ENCODE measurements around the gene ATP9A. TPM values are rescaled to one million over a fixed set of nuclear protein-coding genes. Genes with fewer than 3 reads are reported as not detected.
"Not testable (repeated sequence)": the region's sequence is repeated elsewhere in the genome, so short reads cannot be mapped to it uniquely, and the experiment has no call there.

The ATP9A gene
- total RNA-seq, 2 experiments from 2014 or later, result 0.11 to 0.19 TPM

GRCh38 chr20:51687630-51688029, 80.6 kb downstream of the ATP9A start:
- H3K27me3 ChIP-seq (ENCODE audit: control insufficient read depth in 1 of 2, insufficient read depth in 2 of 2, low read length in 2 of 2), result no peaks in the 10 kb centered on the region
- no peaks in the 10 kb centered on the region for H3K36me3 Mint-ChIP-seq (ENCODE audit: low read depth)
- H3K36me3 ChIP-seq (ENCODE audit: insufficient read depth, low read length), result no peaks in the 10 kb centered on the region
- TF ChIP-seq, protein P1, sequence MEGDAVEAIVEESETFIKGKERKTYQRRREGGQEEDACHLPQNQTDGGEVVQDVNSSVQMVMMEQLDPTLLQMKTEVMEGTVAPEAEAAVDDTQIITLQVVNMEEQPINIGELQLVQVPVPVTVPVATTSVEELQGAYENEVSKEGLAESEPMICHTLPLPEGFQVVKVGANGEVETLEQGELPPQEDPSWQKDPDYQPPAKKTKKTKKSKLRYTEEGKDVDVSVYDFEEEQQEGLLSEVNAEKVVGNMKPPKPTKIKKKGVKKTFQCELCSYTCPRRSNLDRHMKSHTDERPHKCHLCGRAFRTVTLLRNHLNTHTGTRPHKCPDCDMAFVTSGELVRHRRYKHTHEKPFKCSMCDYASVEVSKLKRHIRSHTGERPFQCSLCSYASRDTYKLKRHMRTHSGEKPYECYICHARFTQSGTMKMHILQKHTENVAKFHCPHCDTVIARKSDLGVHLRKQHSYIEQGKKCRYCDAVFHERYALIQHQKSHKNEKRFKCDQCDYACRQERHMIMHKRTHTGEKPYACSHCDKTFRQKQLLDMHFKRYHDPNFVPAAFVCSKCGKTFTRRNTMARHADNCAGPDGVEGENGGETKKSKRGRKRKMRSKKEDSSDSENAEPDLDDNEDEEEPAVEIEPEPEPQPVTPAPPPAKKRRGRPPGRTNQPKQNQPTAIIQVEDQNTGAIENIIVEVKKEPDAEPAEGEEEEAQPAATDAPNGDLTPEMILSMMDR (IDR thresholded peaks at IDR 0.05), result no peak
- H3K4me3 Mint-ChIP-seq, result no peak overlapping the region
- intact Hi-C loops (cut with DNase I, micrococcal nuclease), result no loop called here
- no peak for ATAC-seq (ENCODE audit: poor library complexity)
- peaks cover 10% of the 10 kb centered on the region for H3K27me3 Mint-ChIP-seq
- H3K9me3 ChIP-seq (ENCODE audit: control insufficient read depth in 1 of 2, insufficient read depth in 1 of 2, low read length in 2 of 2), result no peaks in the 10 kb centered on the region
- no peak overlapping the region for H3K27ac ChIP-seq (ENCODE audit: low read depth in 1 of 2, low read length in 2 of 2)
- POLR2A ChIA-PET, result no interaction called here
- no peak overlapping the region for H3K4me3 ChIP-seq (ENCODE audit: low read length)
- no peak overlapping the region for H3K27ac Mint-ChIP-seq
- H3K4me1 Mint-ChIP-seq (ENCODE audit: low read depth), result no peaks in the 10 kb centered on the region
- no peaks in the 10 kb centered on the region for H3K4me1 ChIP-seq (ENCODE audit: insufficient read depth, low read length)
- DNase-seq, result no peak
- H3K9me3 Mint-ChIP-seq, result no peaks in the 10 kb centered on the region
- CTCF ChIA-PET, result no interaction called here

DNA sequence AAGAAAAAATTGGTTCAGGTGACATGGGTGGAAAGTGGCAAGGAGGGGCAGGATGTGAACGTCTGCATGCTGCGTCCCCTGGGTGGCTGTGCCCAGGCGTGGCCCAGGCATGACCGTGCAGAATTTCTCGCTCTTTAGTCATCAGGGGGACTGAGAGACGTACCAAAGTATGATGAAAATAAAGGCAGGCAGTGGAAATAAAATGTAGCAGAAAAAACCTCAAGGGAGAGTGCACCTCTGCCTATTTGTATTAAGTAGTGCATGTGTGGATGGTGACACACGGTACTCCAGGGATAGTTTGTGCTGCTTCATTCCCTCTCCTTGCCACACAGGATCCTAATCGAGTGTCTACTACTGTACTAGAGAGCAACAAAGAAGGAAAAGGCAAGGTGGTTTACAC, 81.1 kb downstream of the ATP9A start:
- TF ChIP-seq, protein P1 (IDR thresholded peaks at IDR 0.05), result no peak
- no peak for ATAC-seq (ENCODE audit: poor library complexity)
- DNase-seq, result no peak

DNA sequence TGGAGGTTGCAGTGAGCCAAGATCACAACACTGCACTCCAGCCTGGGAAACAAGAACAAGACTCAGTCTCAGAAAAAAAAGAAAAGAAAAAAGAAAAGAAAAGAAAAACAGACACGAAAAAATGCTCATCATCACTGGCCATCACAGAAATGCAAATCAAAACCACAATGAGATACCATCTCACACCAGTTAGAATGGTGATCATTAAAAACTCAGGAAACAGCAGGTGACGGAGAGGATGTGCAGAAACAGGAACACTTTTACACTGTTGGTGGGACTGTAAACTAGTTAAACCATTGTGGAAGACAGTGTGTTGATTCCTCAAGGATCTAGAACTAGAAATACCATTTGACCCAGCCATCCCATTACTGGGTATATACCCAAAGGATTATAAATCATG, 82.7 kb downstream of the ATP9A start:
- ATAC-seq (ENCODE audit: poor library complexity), result not testable (repeated sequence)

More for the DNA sequence above, 81.1 kb downstream of the ATP9A start:
- POLR2A ChIA-PET, result no interaction called here
- CTCF ChIA-PET, result no interaction called here
- Histone ChIP-seq H3K4me3 (ENCODE audit: low read length) (no peak overlapping the region), H3K27me3 (ENCODE audit: control insufficient read depth in 1 of 2, insufficient read depth in 2 of 2, low read length in 2 of 2) (no peaks in the 10 kb centered on the region), H3K27ac (ENCODE audit: low read depth in 1 of 2, low read length in 2 of 2) (no peak overlapping the region), H3K36me3 (ENCODE audit: insufficient read depth, low read length) (no peaks in the 10 kb centered on the region), H3K4me1 (ENCODE audit: insufficient read depth, low read length) (no peaks in the 10 kb centered on the region), H3K9me3 (ENCODE audit: control insufficient read depth in 1 of 2, insufficient read depth in 1 of 2, low read length in 2 of 2) (no peaks in the 10 kb centered on the region)
- intact Hi-C loops (cut with DNase I, micrococcal nuclease), result no loop called here
- H3K27me3 Mint-ChIP-seq, result peaks cover 8% of the 10 kb centered on the region
- H3K27ac Mint-ChIP-seq, result no peak overlapping the region
- H3K4me1 Mint-ChIP-seq (ENCODE audit: low read depth), result no peaks in the 10 kb centered on the region
- no peak overlapping the region for H3K4me3 Mint-ChIP-seq
- H3K36me3 Mint-ChIP-seq (ENCODE audit: low read depth), result no peaks in the 10 kb centered on the region
- H3K9me3 Mint-ChIP-seq, result no peaks in the 10 kb centered on the region

GRCh38 chr20:51680067-51680749, 88.0 kb downstream of the ATP9A start:
- Histone ChIP-seq H3K27ac (ENCODE audit: low read depth in 1 of 2, low read length in 2 of 2) (no peak overlapping the region), H3K27me3 (ENCODE audit: control insufficient read depth in 1 of 2, insufficient read depth in 2 of 2, low read length in 2 of 2) (no peaks in the 10 kb centered on the region), H3K4me3 (ENCODE audit: low read length) (no peak overlapping the region), H3K36me3 (ENCODE audit: insufficient read depth, low read length) (no peaks in the 10 kb centered on the region), H3K9me3 (ENCODE audit: control insufficient read depth in 1 of 2, insufficient read depth in 1 of 2, low read length in 2 of 2) (no peaks in the 10 kb centered on the region), H3K4me1 (ENCODE audit: insufficient read depth, low read length) (no peaks in the 10 kb centered on the region)
- H3K27ac Mint-ChIP-seq, result no peak overlapping the region
- DNase-seq (no peak), ATAC-seq (ENCODE audit: poor library complexity) (no peak)
- peaks cover 16% of the 10 kb centered on the region for H3K27me3 Mint-ChIP-seq
- POLR2A ChIA-PET, result no interaction called here
- intact Hi-C loops (cut with DNase I, micrococcal nuclease), result no loop called here
- no peak overlapping the region for H3K4me3 Mint-ChIP-seq
- no peaks in the 10 kb centered on the region for H3K4me1 Mint-ChIP-seq (ENCODE audit: low read depth)
- CTCF ChIA-PET, result no interaction called here
- no peaks in the 10 kb centered on the region for H3K36me3 Mint-ChIP-seq (ENCODE audit: low read depth)
- no peaks in the 10 kb centered on the region for H3K9me3 Mint-ChIP-seq
- TF ChIP-seq, protein P1 (IDR thresholded peaks at IDR 0.05), result no peak

More for the DNA sequence above, 82.7 kb downstream of the ATP9A start:
- H3K36me3 Mint-ChIP-seq (ENCODE audit: low read depth); H3K4me1 ChIP-seq (ENCODE audit: insufficient read depth, low read length); H3K36me3 ChIP-seq (ENCODE audit: insufficient read depth, low read length); H3K27ac ChIP-seq (ENCODE audit: low read depth in 1 of 2, low read length in 2 of 2); H3K9me3 ChIP-seq (ENCODE audit: control insufficient read depth in 1 of 2, insufficient read depth in 1 of 2, low read length in 2 of 2); H3K27ac Mint-ChIP-seq; H3K4me1 Mint-ChIP-seq (ENCODE audit: low read depth); CTCF ChIA-PET; intact Hi-C loops (cut with DNase I, micrococcal nuclease); POLR2A ChIA-PET; DNase-seq; H3K4me3 ChIP-seq (ENCODE audit: low read length); H3K27me3 Mint-ChIP-seq; H3K4me3 Mint-ChIP-seq; H3K9me3 Mint-ChIP-seq; H3K27me3 ChIP-seq (ENCODE audit: control insufficient read depth in 1 of 2, insufficient read depth in 2 of 2, low read length in 2 of 2): not testable (repeated sequence)

All from CD4-positive, alpha-beta T cell (primary cell).